Erythroblast (primary cell): ENCODE data around the gene DIPK1C.

Source experiments
- DNase-seq, 2 experiments: peaks; one replicate each; lab custom pipeline; 2025; lab: John Stamatoyannopoulos, UW
- GATA1 ChIP-seq: IDR thresholded peaks from 2 replicates; pipeline ENCODE4 v1.6.1; 2011; ENCODE audit warnings: low read depth, mild to moderate bottlenecking, control low read depth, low read length, moderate library complexity
- POLR2A ChIP-seq: IDR thresholded peaks from 2 replicates; pipeline ENCODE4 v1.6.1; 2011; ENCODE audit warnings: mild to moderate bottlenecking, low read length

Gene DIPK1C

GRCh38 chr18:74430806-74431571 lies 26.1 kb downstream of the DIPK1C start:
- DNase-seq = no peak
- TF ChIP-seq POLR2A (no peak), GATA1 (no peak)

GRCh38 chr18:74430231-74430630 lies 26.9 kb downstream of the DIPK1C start:
- TF ChIP-seq POLR2A (no peak), GATA1 (no peak)
- DNase-seq = no peak

GRCh38 chr18:74429096-74429495 lies 28.0 kb downstream of the DIPK1C start:
- DNase-seq = no peak
- TF ChIP-seq POLR2A (no peak), GATA1 (no peak)

- DNase-seq = no peak
- TF ChIP-seq GATA1 = no peak
- TF ChIP-seq POLR2A = no peak
Observed at GRCh38 chr18:74427442-74428112, 29.5 kb downstream of the DIPK1C start.

GRCh38 chr18:74425876-74426275 lies 31.2 kb downstream of the DIPK1C start:
- no peak for TF ChIP-seq POLR2A
- TF ChIP-seq GATA1 = no peak
- no peak for DNase-seq

- TF ChIP-seq POLR2A (no peak), GATA1 (no peak)
- DNase-seq = no peak
Observed at GRCh38 chr18:74425161-74425560, 31.9 kb downstream of the DIPK1C start.

- TF ChIP-seq GATA1 (no peak), POLR2A (no peak)
Observed at GRCh38 chr18:74422541-74422940, 34.6 kb downstream of the DIPK1C start.

GRCh38 chr18:74420926-74421325 lies 36.2 kb downstream of the DIPK1C start:
- TF ChIP-seq POLR2A (no peak), GATA1 (no peak)
- DNase-seq = no peak

More at GRCh38 chr18:74422541-74422940, 34.6 kb downstream of the DIPK1C start:
- no peak for DNase-seq

- TF ChIP-seq GATA1 = no peak
- no peak for TF ChIP-seq POLR2A
Observed at GRCh38 chr18:74420481-74420880, 36.6 kb downstream of the DIPK1C start.

GRCh38 chr18:74419761-74420160 lies 37.3 kb downstream of the DIPK1C start:
- TF ChIP-seq POLR2A (no peak), GATA1 (no peak)
- no peak for DNase-seq

More at GRCh38 chr18:74420481-74420880, 36.6 kb downstream of the DIPK1C start:
- no peak for DNase-seq

- DNase-seq = no peak
- no peak for TF ChIP-seq GATA1
- TF ChIP-seq POLR2A = no peak
Observed at GRCh38 chr18:74418023-74418422, 39.1 kb downstream of the DIPK1C start.

GRCh38 chr18:74416124-74416523 lies 41.0 kb downstream of the DIPK1C start:
- TF ChIP-seq POLR2A (no peak), GATA1 (no peak)
- DNase-seq = no peak

- no peak for DNase-seq
- TF ChIP-seq POLR2A (no peak), GATA1 (no peak)
Observed at GRCh38 chr18:74414953-74415515, 42.1 kb downstream of the DIPK1C start.

GRCh38 chr18:74413836-74414235 lies 43.3 kb downstream of the DIPK1C start:
- TF ChIP-seq GATA1 = no peak
- TF ChIP-seq POLR2A = no peak
- no peak for DNase-seq

- DNase-seq = no peak
- no peak for TF ChIP-seq POLR2A
- TF ChIP-seq GATA1 = no peak
Observed at GRCh38 chr18:74412116-74412880, 44.8 kb downstream of the DIPK1C start.
